Keratinocyte (primary cell): ENCODE results near the gene NANOS3.

ENCODE experiments used
- EZH2 ChIP-seq: IDR thresholded peaks from one replicate; pipeline ENCODE4 v1.6.1; 2012; ENCODE audit warnings: inconsistent platforms, mild to moderate bottlenecking, low read length, moderate library complexity
- TF ChIP-seq, protein P1 (sequence below), 3 experiments: IDR thresholded peaks in 1 of 3; conservative IDR thresholded peaks in 1 of 3; optimal IDR thresholded peaks in 1 of 3; 2 replicates in 2 of 3; 3 replicates in 1 of 3; pipeline versions ENCODE3 to v1.5.1; 2011; ENCODE audit warnings: low read length in 3 of 3, mild to moderate bottlenecking in 3 of 3, moderate library complexity in 2 of 3, control low read depth in 1 of 3, inconsistent platforms in 1 of 3; ENCODE audit not compliant: insufficient read depth in 2 of 3; ENCODE audit errors: extremely low read depth in 1 of 3

DNA sequence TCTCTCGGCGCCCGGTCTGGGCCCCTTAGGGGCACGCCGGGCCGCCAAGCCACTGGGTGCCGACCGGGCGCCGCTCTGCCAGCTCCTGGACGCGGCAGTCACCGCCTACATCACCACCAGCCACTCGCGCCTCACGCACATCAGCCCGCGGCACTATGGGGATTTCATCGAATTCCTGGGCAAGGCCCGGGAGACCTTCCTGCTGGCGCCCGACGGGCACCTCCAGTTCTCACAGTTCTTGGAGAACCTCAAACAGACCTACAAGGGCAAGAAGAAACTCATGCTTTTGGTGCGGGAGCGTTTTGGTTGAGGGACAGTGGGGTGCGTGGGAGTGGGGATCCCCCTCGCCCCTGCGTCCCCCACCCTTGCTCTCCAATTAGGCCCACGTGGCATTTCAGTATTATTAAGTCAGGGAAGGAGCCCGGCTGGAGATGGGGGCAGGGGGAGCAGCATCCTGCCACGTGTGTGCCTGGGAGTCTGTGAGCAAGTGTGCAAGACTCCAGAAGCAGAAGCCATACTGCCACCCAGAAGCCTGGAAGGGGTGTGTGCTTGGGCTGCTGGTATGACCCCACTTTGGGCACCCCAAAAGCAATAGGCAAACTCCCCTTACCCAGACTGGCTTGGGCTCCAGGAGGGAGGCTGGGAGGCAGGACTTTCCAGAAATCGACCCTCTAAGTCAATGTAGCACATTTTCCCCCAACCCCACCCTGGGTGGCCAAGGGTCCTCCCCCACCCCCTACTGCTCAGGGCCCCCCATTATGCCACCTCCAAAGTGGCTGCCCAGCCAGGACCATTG is 46.0 kb upstream of the NANOS3 start:
- TF ChIP-seq EZH2: no peak
- TF ChIP-seq, protein P1, sequence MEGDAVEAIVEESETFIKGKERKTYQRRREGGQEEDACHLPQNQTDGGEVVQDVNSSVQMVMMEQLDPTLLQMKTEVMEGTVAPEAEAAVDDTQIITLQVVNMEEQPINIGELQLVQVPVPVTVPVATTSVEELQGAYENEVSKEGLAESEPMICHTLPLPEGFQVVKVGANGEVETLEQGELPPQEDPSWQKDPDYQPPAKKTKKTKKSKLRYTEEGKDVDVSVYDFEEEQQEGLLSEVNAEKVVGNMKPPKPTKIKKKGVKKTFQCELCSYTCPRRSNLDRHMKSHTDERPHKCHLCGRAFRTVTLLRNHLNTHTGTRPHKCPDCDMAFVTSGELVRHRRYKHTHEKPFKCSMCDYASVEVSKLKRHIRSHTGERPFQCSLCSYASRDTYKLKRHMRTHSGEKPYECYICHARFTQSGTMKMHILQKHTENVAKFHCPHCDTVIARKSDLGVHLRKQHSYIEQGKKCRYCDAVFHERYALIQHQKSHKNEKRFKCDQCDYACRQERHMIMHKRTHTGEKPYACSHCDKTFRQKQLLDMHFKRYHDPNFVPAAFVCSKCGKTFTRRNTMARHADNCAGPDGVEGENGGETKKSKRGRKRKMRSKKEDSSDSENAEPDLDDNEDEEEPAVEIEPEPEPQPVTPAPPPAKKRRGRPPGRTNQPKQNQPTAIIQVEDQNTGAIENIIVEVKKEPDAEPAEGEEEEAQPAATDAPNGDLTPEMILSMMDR (optimal IDR thresholded peaks at IDR 0.05 in 1 of 3, IDR thresholded peaks at IDR 0.05 in 1 of 3, conservative IDR thresholded peaks at IDR 0.05 in 1 of 3; ENCODE audit: extremely low read depth in 1 of 3, insufficient read depth in 2 of 3, low read length in 3 of 3): no peak
